NAMALWA (cell line): ENCODE results near the gene CTSC.

Source experiments
- DNase-seq: peaks from one replicate; pipeline ENCODE4 v3.0.0-alpha.2; 2015; ENCODE audit warnings: low spot score

Gene CTSC

DNA sequence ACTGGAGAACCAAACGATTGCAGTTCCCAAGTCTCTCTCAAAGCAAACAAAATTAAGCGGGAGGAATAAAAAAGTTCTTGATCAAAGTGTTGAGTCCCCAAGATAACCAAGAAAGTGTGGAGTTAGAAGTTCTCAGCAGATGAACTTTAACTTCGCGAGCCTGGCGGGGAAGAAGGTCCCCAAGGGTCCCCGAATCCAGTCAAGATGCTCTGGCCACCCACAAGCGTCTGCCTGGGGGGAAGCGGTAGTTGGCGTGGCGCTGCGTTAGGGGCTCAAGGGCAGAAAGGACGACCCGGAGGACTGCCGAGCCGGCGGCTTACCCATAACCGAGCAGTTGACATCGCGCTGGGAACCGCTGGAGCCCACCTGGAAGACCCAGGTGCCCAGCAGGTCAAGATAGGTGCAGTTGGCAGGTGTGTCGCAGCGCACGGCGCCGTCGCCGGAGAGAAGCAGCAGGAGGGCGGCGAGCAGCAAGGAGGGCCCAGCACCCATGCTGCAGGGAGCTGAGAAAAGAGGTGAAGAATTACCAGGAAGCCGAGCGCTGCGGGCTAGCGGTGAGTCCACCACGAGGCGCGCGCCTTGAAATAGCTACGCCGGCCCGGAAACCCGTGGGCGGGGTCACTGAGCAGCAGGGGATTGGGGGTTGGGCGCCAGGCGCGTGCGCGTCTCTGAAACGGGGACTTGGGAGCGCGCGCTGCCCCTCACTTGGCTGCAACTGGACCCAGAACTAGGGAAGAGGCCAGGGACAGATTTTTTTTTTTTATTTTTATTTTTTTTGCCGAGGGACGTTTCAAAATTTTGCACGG, at the start of gene CTSC:
Gene CTSC (minus strand): TSS at position 556 of the 806 bp plus-strand sequence. CDS start 64 bp downstream, at position 492.
- DNase-seq = peak; percentile 92

DNA sequence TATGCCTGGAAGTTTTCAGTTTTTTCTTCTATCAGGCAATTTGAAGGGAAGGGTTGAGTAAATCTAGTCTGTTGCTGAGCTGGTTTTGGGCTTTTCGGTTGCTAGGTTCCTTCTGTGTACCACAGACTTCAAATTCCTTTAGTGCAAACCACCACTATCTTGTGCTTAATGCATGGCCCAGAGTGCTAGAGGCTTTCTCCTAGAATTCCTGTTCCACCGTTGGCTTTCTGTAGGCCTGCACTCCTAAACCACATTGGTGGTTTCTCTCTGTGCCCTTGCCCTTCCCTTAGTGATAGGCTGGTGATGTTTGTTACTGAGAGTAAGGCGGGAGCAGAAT, 47.1 kb upstream of the CTSC start:
- DNase-seq = no peak

DNA sequence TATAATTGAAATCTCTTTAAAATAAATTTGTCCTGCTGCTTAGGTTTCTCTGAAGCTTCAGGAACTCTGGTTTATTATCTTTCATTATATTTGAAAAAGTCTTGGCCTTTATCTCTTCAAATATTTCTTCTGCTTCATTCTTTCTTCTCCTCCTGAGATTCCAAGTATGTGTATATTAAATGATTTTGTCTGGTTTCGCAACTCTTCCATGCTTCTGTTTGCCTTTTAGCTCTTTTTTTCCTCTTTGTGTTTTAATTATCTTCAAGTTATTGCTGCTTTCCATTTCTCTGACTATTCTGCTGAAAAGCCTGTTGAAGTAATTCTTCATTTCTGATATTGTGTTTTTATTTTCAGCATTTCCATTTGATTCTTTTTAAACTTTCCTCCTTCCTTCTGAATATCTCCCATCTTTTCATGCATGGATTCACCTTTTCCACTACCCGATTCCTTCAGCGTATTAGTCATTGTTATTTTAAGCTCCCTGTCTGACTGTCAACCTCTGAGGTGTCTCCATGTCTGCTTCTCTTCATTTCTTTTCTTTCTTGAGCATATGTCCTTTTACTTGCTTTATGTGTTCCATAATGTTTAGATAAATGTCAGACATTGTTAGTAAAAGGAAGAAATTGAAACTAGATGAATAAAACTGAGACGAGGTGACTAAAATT, 46.6 kb upstream of the CTSC start:
- DNase-seq = no peak

DNA sequence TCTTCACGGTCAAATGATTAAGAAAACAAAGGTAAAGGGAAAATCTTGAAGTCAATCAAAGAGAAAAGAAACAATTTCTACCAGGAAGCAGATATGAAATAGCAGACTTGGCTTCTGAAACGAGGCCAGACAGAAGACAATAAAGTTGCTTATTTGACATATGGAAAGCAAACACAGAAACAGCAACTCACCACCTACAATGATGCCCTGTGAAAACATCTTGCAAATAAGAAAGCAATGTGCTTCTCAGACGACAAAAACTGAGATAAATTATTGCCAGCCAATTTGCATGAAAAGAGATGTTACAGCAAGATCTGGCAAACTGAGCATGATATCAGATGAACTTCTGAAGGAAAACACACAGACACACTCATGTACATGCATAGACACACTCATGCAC, 45.9 kb upstream of the CTSC start:
- DNase-seq = no peak

DNA sequence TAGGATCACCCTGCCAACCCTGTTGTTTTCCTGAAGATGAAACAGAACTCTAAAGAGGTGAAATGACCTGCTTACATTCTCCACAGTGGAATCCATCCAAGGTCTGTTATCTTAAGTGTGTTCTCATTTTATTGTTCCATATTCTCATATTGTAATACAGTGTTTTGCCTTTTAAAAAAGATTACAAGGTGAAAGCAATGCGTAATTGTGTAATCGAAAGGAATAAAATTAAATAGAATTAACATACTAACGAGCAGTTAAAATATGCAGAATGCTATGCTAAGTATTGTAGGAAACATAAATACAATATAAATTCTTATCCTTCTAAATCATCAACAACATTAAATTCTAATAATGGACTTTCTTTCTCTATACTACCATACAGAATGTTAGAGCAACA, 41.6 kb upstream of the CTSC start:
- no peak for DNase-seq

DNA sequence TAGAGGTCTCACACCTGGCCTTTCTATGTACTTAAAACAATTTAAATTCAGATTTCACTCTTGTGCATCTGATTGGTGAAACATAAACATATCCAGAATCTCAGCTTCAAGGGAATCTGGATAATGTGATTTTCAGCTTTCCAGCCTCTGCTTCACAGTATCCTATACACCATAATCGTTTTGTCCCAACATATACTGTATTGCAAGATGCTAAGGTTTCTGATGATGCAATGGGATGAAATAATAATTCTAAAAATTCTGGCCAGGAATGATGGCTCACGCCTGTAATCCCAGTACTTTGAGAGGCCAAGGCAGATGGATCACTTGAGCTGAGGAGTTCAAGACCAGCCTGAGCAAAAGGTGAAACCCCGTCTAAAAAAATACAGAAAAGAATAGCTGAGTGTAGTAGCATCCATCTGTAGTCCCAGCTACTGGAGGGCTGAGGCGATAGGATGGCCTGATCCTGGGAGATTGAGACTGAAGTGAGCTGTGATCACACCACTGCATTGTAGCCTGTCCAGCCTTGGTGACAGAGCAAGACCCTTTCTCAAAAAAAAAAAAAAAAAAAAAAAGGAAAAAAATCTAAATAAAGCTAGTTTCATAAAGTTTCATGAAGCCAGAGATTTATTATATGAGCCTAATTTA, 41.0 kb upstream of the CTSC start:
- DNase-seq = no peak

DNA sequence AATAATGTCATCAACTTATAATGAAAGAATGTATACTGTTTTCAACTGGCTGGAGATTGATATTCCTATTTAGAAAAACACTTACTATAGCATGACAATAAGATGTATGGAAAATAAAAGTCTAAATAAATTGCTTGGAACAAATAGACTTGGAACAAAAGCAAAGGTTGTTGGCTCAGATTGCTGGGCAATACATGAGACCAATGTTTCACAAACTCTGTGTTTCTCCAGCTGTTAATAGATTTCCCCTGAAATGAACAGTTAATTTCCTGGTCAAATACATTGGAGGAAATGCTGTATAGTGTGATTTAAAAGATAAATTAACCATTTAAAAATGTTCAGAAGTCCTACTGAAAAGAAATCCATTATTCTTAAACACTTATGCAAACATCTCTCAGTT, 40.1 kb upstream of the CTSC start:
- no peak for DNase-seq

DNA sequence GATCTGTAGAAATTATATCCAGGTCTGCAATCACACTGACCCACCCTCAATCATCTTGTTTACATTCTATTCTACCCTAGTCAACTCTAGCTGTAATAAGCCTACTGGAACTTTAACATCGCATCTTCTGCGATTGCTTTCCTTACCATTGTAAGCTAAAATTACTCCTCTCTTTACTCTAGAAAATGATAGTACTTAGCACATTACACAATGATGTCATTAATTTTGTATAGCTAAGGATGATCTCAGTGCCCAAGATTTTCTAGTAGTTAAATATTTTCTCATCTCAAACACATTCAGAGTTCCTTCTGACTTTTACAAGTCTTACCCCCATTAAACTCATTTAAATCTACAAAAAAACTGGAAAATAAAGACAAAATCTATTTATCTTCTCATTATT, 39.6 kb upstream of the CTSC start:
- no peak for DNase-seq

DNA sequence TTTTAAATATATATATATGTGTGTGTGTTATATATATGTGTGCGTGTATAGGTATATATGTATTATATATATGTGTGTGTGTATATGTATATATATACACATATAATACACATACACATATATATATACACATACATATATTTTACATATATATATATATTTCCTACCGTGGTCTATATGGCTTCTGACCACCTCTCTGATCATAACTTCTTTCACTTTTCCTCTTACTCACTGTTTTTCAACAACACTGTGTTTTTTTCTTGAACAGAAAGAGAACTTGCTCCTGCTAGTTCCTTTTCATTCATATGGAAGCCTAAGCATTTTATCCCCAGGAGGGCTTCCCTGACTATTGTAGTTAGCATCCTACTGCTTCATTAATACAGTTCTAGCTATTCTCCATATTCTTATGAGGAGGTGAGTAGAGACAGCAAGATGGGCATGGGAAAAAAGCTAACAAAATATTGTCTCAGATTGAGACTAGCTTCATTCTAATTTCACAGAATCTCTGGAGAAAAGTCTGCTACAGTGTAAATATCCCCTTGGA, 38.5 kb upstream of the CTSC start:
- DNase-seq = no peak

DNA sequence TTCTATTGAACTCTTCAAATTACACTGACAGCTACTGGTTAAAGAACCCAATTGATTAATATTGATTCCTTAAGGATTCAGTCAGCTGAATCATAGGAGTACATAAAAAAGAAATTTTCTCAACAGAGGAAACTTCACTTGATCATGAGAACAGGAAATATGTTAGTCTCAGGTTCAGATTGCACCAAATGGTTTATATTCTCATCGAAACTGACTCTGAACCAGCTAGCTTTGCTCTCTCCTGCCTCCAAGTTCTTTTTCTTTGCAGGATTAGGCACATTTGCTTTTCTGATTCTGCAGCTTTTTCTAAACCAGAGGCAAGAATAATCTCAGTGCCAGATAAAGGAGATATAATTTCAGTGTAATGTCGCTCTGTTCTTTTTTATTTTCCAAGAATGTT, 33.2 kb upstream of the CTSC start:
- DNase-seq = no peak

DNA sequence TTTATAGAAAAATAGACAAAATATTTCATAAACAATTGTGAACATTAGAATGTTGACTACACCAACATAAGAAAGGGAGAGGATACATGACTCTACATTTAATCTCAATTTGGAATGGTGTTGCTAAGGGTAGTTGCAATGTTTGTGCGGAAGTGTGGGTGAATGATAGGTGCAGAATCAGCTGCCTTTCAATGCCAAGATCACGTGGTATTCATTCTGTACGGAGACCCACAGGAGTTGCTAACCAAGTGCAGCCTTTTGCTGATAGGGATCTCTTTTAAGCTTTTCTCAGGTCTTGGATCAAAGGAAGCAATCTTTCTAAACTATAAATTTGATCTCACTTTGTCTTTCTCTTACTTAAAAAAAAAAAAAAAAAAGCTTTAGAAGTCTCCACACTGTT, 29.8 kb upstream of the CTSC start:
- no peak for DNase-seq

DNA sequence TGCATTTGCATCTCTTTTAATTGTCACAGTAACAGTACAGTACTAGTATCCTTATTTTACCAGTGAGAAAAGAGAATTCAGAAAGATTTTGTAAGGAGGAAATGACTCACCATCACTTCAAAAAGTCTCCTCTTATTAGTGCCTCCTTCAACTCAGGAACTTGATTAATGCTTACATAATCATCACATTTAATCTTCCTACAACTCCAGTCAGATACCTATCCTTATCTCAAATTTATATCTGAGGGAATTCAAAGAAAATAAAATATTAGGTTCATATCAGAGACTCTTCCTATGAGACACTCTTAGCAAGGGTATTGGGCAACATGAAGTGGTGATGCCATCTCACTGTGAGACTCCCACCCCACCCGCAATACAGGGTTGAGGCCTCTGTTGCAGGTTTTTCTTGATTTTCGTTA, 26.1 kb upstream of the CTSC start:
- DNase-seq = no peak

DNA sequence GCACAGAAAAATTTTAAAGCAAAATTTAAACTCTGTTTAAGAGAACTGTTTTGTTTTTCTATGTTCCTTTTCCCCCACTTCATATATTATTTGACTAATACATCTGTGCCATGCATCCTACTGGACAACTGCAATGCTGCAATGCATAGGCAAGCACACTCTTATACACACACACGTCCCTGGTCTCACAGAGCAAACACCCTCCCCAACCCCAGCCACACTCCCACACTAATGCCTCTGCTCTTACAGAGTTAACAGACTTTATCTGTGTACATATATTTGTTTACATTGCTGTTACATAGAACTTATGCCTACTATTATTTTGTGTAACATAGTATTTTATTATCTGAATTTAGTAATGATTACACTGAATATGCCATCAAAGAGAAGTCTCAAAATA, 25.5 kb upstream of the CTSC start:
- DNase-seq = no peak

DNA sequence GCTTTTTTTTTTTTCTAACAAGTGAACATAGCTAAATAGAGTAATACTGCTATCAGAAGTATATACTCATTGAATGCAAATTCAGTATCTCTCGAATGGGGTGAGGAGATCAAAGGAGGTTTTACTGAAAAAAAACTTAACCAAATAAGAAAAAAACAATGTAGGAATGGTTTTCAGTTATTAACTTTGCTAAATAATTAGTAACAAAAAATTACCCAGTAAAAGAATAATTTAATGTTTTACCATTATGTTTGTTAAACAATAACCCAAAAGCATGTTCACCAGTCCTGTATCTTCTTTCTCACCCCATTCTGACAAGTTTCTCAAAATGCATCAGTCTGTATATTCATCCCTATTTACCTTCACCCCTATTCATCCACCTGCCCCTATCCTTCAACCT, 22.6 kb upstream of the CTSC start:
- DNase-seq = no peak

DNA sequence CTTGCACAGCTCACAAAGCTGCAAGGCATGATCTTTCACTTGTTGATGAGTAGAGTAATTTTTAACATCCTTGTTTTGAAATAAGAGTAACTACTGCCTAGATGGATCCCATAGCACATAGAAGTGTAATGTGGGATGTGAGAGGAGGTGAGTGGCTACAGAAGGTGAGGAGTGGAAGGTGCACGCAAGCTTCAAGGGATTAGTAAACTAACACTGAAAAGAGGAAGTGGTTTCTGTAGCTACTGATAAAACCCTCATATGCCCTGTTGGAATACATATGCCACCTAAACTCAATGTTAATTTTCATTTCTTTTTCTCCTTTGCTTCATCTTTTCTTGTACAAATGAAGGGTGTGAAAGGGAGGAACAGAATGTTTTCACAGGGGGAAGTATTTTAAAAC, 22.0 kb upstream of the CTSC start:
- peak; percentile 41 for DNase-seq

DNA sequence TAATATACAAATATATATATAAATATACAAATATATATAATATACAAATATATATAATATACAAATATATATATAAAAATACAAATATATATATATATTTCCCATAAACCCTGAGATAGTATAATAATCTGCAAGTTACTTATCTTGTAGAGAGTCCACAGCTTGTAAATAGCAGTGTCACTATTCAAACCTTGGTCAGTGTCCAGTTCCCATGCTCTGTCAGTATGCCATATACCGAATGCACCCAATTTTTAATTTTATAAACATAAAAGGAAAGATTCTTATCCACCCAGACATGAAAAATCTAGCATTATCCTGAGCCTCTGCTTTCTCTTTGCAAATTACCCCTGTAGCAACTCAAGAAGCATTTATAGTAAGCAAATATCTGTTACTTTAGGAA, 21.6 kb upstream of the CTSC start:
- DNase-seq = no peak

DNA sequence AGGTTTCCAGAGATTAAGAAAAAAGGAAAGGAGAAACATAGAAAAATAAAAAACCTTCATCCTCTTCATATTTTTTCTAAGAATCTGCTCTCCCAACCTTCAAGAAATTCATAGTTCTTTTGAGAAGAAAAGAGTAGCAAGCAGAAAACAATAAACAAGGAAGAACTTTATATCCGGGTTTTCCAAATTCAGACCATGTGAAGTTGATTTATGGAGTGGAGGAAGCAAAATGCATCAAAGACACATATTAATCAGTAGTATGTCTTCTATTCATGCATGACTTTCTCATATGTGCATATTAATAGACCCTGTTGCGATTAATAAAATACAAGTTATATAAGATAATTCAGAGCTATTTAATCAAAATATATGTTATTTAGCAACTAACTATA, 20.5 kb upstream of the CTSC start:
- no peak for DNase-seq

DNA sequence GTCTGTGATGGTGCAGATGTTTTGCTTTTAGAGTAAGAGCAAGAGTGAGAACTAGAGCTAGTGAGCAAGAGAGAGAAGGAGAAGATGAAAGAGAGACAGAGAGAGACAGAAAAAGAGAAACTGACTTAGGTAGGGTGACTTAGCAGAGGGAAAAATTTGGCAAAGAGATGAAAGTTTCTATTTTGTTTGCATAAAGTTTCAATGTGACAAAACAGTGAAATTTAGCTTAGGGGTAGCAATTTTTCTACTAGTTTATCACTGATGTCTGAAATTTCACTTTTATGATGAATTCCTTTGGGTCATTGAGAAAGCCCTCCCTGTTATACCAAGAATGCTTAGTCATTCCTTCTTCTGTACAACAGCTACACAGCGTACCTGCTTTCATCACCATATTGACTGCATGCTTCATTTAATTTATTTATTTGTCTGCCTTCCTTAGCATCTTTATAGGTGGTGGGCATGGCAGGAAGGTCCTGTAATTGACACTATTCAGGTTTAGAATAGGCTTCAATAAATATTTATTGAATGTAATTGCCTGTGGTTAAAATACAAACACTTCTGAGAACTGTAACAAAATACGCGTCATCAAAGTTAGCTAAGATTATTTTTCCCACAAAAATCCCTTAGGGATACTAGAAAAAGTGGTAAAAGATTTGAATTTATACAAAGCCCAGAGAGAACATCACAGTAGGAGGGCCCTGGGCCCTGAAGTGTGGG, 19.9 kb upstream of the CTSC start:
- DNase-seq = no peak

DNA sequence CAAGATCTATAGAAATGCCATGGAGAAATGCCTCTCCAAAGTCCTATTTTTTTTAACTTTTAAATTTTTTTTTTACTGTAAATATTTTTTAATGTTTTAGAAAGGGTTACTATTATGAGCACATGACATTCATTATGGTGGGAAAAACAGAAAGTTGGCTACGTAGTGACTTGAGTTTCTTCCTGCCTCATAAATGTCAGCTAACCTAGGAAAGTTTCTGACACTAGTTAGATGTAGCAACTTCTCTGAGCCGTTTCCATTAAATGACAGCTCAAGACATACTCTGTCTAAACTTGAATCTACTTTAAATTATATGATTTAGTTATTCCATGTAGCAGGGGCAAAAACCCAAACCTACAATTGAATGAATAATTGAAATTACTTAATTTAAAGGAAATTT, 18.4 kb upstream of the CTSC start:
- no peak for DNase-seq

DNA sequence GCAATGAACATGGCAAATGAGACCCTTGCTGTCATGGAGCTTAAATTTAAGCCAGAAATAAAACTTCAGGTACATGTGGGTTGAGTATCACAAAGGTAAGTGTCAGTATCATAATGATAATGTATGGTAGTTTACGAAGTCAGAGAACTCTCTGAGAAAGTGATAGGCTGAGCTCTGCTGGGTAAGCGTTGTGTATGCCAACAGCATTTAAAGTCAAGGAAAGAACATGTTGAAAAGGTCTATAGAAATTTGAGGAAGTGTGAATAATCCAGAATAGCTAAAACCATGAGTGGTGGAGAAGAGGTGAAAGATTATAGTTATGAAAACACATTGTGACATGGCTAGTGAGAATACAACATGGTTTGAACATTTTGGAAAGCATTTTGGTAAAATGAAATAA, 17.4 kb upstream of the CTSC start:
- no peak for DNase-seq

DNA sequence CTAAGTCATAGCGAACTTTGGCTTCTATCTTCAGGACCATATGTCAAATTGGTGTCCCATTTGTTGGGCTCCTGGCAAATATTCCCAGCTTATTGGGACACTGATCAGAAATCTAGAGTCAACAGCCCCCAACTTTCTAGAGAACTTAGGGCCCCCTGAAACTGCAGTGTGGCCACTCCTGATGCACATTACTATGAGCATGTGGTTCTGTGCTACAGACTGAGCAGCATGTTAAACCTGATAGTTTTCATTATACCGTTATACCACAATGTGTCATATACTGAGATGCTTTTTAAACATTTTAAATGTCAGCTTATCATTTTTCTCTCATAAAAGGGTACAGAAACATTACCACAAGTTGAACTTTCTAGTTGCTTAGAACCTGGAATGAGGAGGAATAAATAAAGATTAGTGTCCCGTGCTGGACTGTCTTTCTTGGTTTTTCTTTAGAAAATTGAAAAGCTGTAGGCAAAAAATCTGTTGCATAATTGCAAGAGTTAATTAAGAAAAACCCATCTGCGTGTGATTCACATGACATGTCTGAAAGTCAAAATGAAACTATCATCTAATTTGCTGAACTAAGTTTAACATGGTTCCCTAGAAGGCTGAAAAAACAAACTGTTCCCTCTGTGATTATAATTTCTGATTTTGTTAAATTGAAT, 16.4 kb upstream of the CTSC start:
- DNase-seq = no peak

DNA sequence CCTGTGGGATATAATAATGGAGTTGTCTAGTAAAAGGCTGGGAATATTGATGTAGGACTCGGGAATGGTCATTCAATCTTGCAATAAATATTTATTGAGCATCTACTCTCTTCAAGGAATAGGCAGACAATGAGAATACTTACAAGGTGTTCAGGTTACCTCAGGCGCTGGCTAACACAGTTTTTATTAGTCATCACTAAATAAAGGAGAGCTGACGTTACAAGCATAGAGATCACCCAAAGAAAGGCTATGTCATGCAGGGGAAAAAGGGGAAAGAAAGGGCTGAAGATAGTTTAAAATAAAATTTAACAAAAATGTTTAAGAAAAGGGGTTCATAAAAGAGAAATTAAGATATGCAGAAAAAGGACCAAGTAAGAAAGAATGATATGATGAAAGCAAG, 15.8 kb upstream of the CTSC start:
- no peak for DNase-seq
